ENCODE measurements around the gene G2E3. TPM values are rescaled to one million over a fixed set of nuclear protein-coding genes. Genes with fewer than 3 reads are reported as not detected.

G2E3 gene, protein sequence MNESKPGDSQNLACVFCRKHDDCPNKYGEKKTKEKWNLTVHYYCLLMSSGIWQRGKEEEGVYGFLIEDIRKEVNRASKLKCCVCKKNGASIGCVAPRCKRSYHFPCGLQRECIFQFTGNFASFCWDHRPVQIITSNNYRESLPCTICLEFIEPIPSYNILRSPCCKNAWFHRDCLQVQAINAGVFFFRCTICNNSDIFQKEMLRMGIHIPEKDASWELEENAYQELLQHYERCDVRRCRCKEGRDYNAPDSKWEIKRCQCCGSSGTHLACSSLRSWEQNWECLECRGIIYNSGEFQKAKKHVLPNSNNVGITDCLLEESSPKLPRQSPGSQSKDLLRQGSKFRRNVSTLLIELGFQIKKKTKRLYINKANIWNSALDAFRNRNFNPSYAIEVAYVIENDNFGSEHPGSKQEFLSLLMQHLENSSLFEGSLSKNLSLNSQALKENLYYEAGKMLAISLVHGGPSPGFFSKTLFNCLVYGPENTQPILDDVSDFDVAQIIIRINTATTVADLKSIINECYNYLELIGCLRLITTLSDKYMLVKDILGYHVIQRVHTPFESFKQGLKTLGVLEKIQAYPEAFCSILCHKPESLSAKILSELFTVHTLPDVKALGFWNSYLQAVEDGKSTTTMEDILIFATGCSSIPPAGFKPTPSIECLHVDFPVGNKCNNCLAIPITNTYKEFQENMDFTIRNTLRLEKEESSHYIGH
- 20.4 TPM for polyA plus RNA-seq

DNA sequence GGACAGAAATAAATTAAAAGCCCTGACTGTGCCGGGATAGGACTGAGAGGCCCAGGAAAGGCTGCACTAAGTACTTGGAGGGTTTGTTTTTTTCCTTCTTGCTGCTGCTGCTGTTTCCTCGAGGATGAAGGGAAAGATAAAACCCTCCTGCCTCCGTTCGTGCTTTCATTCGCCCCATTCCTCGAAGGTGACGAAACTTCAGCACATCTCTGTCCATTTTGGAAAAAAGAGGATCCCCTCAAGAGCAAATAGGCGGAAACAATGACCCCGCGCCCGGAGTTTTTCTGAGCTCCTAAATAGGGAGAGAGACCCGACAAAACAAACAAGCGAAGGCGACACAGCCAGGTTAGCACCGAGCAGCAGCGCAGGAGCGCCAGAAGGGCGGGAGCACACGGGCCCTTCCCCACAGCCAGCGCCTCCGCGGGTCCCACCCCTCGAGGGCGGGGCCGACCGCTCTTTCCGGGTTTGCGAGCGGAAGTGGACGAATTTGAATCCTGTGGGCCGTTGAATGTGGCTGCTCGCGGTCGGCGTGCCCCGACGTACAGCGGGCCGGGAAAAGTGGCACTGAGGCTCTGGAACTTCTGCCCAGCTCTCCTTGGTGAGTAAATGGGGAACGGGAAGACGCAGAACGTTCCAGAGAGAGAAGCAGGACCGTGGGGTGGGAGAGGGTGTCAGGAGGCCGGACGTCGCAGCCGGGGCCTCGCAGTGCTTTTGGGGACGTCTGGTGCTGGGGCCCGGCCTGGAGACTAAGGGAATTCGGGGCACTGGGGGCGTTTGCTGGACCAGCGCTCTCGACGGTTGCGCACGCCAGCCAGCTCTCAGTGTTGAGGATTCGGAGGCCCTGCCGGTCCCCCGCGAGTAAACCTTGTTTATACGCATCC lies at the start of gene G2E3:
G2E3 (plus strand) TSS at position 484 of the 881 bp plus-strand sequence. CDS start 21,922 bp downstream, outside the sequence.
- Mint-ChIP-seq H3K4me1 (peaks cover 21 to 31% (median 21%) of the 10 kb centered on the region in 3 donors), H3K4me3 (peak within 1 kb of the TSS; percentile 96 to 100 (median 100)), H3K9me3 (no peaks in the 10 kb centered on the region)

DNA sequence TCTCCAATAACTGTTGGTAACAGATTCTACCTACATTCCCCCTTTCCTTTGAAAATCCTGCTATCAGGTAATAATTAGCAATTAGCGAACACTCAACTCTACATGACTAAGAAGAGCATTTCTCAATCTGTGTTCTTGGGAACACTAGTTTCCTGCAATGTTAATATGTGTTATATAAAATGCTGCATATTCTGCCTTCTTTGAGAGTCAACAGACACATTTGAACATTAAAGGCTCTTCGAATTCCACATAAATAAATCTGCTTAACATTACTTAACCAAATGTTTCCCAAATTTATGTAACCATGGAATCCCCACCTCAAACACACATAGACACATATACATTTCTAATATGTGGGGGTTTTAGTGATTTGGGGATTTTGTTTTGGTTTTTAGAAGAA lies 41.2 kb upstream of the G2E3 start:
- H3K9me3 Mint-ChIP-seq = peaks cover 0 to under 1% (median 0%) of the 10 kb centered on the region in 3 donors
- peaks cover 6% of the 10 kb centered on the region for H3K27me3 Mint-ChIP-seq
- peaks cover 3 to 10% (median 4%) of the 10 kb centered on the region in 3 donors for H3K4me1 Mint-ChIP-seq
- H3K4me3 Mint-ChIP-seq = no peak overlapping the region
- H3K27ac Mint-ChIP-seq = no peak overlapping the region
- H3K36me3 Mint-ChIP-seq = no peaks in the 10 kb centered on the region

More for the DNA sequence above, at the start of gene G2E3:
- H3K36me3 Mint-ChIP-seq = no peaks in the 10 kb centered on the region
- no peaks in the 10 kb centered on the region for H3K27me3 Mint-ChIP-seq
- peak within 1 kb of the TSS; percentile 76 to 99 (median 98) for H3K27ac Mint-ChIP-seq

DNA sequence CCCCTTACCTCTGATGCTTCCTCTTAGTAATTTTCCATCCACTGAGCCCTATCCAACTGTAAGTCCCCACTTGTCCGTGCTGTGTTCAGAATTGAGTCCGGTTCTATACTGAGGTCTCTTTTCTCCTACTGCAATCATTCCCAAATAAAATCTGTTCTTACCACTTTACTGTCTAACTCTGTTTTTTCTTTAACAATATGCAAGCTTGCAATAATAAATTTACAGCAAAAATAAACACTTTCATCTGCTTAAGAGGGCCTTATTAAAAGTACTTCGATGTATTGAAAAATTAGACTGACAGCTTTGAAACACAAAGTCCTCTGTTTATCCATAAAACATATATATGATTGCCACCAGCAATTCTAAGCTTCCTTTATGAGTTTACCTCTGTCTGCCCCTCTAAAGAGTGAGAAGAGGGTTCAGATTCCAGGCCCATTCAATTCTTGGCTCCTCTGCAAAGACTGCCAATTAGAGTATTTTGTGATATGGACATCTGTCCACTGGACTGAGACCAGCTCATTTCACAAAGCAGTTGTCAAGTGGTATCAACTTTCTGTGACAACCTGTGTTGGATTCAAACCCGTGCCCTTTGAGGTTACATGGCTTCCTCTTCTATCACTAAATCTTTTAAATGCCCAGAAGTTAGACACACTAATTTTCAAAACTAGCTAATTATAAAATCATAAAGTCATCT lies 39.9 kb upstream of the G2E3 start:
- H3K36me3 Mint-ChIP-seq = no peaks in the 10 kb centered on the region
- H3K27ac Mint-ChIP-seq = no peak overlapping the region
- no peak overlapping the region for H3K4me3 Mint-ChIP-seq
- H3K4me1 Mint-ChIP-seq = peaks cover 3 to 10% (median 4%) of the 10 kb centered on the region in 3 donors
- peaks cover 6% of the 10 kb centered on the region for H3K27me3 Mint-ChIP-seq
- H3K9me3 Mint-ChIP-seq = no peaks in the 10 kb centered on the region

DNA sequence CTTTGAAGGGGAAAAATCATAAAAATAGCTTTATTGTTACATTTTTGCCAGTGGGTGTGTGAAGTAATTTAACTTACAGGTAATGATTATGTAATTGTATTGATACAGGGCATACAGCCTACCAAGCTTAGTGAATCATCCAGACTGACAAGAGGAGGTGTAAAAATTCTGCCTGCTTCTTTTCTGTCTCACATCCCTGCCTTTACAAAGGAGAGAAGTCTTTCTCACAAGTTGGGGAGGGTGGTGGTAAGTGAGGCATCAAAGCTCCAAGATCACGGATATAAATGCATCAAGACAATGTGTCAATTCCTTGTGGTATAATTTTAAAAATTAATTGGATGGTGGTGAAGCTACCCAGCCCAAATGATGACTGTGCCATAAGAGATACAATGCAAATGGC lies 39.0 kb upstream of the G2E3 start:
- peaks cover 3 to 10% (median 4%) of the 10 kb centered on the region in 3 donors for H3K4me1 Mint-ChIP-seq
- H3K36me3 Mint-ChIP-seq = no peaks in the 10 kb centered on the region
- no peaks in the 10 kb centered on the region for H3K9me3 Mint-ChIP-seq
- no peak overlapping the region for H3K4me3 Mint-ChIP-seq
- no peak overlapping the region for H3K27ac Mint-ChIP-seq
- peaks cover 6% of the 10 kb centered on the region for H3K27me3 Mint-ChIP-seq

DNA sequence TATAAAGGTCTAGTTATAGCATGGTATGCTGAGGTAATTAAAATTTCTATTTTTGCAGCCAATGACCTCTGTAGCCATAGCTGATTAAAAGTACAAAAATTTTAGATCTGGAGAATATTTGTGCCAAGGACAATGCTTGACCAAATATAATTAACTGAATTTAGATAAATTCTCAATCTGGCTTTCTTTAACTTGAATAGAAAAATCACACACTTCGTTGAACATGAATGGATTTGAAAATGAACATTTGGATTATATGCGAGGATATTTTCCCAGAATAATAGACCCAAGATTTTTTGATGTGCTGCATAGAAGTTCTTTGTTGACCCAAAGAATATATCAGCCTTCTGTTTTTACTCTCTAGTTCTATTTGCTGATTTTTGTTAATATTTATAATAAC lies 38.4 kb upstream of the G2E3 start:
- H3K4me3 Mint-ChIP-seq = no peak overlapping the region
- peaks cover 2% of the 10 kb centered on the region for H3K36me3 Mint-ChIP-seq
- peaks cover 5% of the 10 kb centered on the region for H3K27me3 Mint-ChIP-seq
- H3K9me3 Mint-ChIP-seq = no peaks in the 10 kb centered on the region
- H3K27ac Mint-ChIP-seq = no peak overlapping the region
- peaks cover 3 to 10% (median 4%) of the 10 kb centered on the region in 3 donors for H3K4me1 Mint-ChIP-seq

DNA sequence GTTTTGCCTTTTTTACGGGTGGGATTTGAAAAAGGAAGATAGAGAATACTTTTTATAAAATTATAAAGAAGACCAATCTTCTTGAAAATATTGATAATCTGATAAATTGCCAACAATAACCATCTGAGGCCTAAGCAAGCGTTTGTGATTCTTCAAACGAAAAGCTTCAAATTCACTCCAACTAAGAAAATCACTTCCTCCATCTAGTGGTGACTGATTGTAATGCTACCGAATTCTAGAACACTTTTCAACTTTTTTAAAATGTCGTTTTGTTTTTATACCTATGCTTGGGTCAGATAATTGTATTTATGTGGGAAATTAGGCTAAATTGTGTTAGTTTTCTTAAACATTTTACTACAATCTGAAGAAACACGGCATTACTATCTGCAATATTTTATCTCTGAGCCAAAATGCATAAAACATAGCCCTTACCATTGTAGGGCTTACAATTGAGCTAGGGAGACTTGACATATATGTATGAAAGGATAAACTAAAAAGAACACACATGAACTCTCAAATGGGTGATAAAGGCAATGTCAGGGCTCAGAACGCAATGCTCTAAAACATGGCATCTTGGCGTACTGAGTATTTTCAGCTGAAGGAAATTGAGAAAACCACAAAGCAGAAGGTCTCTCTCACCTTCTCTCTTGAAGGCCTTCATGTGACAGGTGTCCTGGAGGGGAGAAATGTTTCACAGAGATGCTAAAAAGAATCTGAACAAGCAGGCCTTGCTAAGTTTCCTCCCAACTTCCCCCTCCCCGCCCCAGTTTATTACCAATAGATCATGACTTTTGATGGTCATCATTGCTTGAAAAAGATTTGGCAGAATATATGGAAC lies 36.8 kb upstream of the G2E3 start:
- H3K4me1 Mint-ChIP-seq = peaks cover 3 to 10% (median 4%) of the 10 kb centered on the region in 3 donors
- H3K4me3 Mint-ChIP-seq = no peak overlapping the region
- peak overlapping the region in 1 of 3 donors; percentile 25 for H3K27ac Mint-ChIP-seq
- H3K36me3 Mint-ChIP-seq = peaks cover 2% of the 10 kb centered on the region
- no peaks in the 10 kb centered on the region for H3K27me3 Mint-ChIP-seq
- no peaks in the 10 kb centered on the region for H3K9me3 Mint-ChIP-seq

DNA sequence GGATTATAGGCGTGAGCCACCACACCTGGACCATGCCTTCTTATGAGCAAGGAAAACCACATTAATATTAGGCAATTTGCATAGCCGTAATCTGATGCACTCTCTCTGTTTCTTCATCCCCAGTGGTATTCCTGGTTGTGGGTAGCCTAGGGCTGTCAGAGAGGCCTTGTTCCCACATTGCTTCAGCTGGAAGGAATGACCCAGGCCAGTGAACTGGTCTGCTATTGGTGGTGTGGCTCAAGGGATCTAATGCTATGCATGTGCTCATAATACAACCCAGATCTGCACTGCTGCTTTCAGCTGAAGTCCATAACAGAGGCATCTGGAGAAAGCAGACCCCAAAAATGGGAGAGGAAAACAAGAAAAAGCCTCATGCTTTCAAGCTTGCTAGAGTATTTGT lies 33.1 kb upstream of the G2E3 start:
- H3K4me3 Mint-ChIP-seq = no peak overlapping the region
- no peaks in the 10 kb centered on the region for H3K27me3 Mint-ChIP-seq

DNA sequence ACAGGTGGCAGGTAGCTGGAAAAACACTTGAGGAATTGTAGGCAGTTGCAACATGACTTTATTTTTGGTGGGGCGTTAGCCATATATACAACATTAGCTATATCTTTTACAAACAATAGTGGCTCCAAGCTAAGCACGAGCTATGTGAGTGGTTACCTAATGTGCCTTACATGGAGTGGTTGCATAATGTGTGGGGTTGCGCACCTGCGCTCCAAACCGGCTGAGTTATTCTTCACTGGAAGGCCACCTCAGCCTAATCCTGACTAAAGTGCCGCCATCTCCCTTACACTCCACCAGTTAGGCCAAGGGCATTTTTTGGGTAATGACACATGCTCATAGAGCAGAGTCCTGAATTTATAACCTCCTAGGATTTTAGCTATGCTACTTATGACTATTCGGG lies 31.8 kb upstream of the G2E3 start:
- H3K4me3 Mint-ChIP-seq = no peak overlapping the region
- H3K9me3 Mint-ChIP-seq = peaks cover 0 to 2% (median 0%) of the 10 kb centered on the region in 3 donors
- H3K36me3 Mint-ChIP-seq = peaks cover 2% of the 10 kb centered on the region
- peaks cover under 1 to 5% (median 1%) of the 10 kb centered on the region in 3 donors for H3K4me1 Mint-ChIP-seq
- H3K27ac Mint-ChIP-seq = no peak overlapping the region
- no peaks in the 10 kb centered on the region for H3K27me3 Mint-ChIP-seq

More for the DNA sequence above, 33.1 kb upstream of the G2E3 start:
- peaks cover 0 to 2% (median 0%) of the 10 kb centered on the region in 3 donors for H3K9me3 Mint-ChIP-seq
- no peak overlapping the region for H3K27ac Mint-ChIP-seq
- peaks cover 2% of the 10 kb centered on the region for H3K36me3 Mint-ChIP-seq
- H3K4me1 Mint-ChIP-seq = peaks cover 3 to 10% (median 4%) of the 10 kb centered on the region in 3 donors

DNA sequence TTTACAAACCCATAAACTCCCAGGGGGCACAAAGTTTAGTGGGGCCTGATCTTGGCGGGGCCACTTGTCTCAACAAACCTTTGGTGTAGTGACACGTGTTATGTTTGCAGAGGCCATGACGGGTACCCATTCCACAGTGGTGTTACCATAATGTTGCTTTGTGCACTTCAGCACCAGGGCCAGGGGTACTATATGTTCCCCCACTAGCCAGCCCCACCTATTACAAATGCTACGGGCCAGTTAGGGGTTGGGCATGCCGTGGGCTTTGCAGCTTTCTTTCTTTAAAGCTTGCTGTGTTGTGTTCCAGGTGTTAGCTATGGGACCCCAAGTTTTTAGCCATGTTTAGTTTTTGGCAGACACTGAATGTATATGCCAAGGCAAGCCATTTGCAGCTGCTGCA lies 30.8 kb upstream of the G2E3 start:
- Mint-ChIP-seq H3K36me3 (peaks cover 2% of the 10 kb centered on the region), H3K27ac (no peak overlapping the region), H3K27me3 (no peaks in the 10 kb centered on the region), H3K9me3 (peaks cover 0 to 2% (median 0%) of the 10 kb centered on the region in 3 donors), H3K4me3 (no peak overlapping the region), H3K4me1 (no peaks in the 10 kb centered on the region)

DNA sequence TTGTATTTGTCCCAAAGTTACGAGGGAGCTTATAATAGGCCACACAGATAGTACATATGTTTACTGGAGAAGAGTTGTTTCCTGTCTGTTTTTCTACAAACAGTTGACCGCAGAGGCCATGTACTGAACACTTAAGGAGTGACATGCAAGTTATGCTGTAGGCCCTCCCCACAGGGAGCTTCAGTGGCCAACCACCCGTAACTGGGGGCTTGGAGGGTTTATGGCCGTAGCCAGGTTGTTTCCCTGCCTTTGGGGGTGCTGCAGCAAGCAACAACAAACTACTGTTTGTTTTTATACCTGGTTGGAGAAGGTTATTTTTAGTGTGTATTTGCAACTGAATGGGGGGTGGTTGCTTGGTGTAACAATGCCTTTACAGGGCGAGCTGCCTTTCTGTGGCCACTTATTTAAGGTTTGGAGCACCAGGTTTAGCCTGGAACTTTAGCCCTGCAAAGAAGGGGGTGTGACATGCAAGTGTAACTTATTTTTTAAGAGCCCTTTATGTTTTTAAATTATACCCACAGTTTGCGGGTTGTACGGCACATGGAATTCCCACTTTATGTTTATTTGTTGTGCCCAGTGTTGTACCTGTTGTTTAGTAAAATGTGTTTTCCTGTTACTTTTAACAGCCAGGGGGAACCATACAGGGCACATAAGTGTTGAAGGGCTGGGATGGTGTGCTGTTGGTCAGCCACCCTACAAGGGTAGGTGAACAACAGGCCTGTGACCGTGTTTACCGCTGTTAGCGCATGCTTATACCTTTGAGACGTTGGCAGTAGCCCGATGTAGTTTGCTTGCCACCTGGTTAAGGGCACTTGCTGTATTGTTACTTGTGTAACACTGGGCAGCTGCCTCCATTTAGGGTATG lies 29.9 kb upstream of the G2E3 start:
- Mint-ChIP-seq H3K4me1 (no peaks in the 10 kb centered on the region), H3K4me3 (no peak overlapping the region), H3K9me3 (peaks cover 0 to 2% (median 0%) of the 10 kb centered on the region in 3 donors), H3K36me3 (peaks cover 2% of the 10 kb centered on the region), H3K27me3 (no peaks in the 10 kb centered on the region), H3K27ac (no peak overlapping the region)

DNA sequence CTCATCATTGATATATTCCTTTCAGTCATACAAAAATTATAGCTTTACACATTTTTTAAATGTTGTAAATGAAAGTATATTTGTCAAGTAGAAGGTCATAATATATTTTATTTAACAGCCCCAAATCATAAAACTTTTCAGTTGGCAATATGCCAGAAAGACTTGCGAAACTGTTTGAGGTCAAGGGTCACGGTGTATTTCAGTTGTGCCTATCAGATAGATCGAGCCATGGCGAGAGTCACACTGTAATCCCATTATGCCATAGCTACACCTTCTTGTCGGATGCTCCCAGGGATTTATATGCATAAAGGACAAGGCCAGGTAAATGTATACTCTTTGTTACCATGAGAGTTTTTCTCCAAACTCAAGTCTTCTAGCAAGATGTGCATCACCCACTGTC lies 26.7 kb upstream of the G2E3 start:
- H3K27me3 Mint-ChIP-seq = peaks cover 2% of the 10 kb centered on the region
- H3K27ac Mint-ChIP-seq = no peak overlapping the region
- H3K4me1 Mint-ChIP-seq = no peaks in the 10 kb centered on the region
- H3K4me3 Mint-ChIP-seq = no peak overlapping the region
- peaks cover 0 to 1% (median 0%) of the 10 kb centered on the region in 3 donors for H3K9me3 Mint-ChIP-seq
- H3K36me3 Mint-ChIP-seq = no peaks in the 10 kb centered on the region

DNA sequence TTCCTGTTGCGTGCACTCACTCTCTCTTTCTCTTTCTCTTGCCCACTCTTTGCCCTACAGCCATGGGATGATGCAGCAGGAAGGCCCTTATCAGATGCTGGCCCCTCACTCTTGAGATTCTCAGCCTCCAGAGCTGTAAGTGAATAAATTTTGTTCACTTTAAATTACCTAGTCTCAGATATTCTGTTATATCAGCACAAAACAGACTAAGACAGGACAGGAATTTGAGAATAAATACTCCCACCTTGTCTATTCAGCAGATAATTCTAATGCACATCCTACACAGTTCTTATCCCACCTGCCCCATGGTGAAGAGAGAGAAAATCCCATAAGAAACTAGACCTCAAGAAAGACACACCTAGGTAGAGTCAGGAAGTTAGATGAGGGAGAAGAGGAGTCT lies 25.8 kb upstream of the G2E3 start:
- Mint-ChIP-seq H3K27me3 (peaks cover 6% of the 10 kb centered on the region), H3K27ac (peak overlapping the region in 1 of 3 donors; percentile 90), H3K4me1 (no peaks in the 10 kb centered on the region), H3K36me3 (no peaks in the 10 kb centered on the region), H3K4me3 (no peak overlapping the region), H3K9me3 (no peaks in the 10 kb centered on the region)

DNA sequence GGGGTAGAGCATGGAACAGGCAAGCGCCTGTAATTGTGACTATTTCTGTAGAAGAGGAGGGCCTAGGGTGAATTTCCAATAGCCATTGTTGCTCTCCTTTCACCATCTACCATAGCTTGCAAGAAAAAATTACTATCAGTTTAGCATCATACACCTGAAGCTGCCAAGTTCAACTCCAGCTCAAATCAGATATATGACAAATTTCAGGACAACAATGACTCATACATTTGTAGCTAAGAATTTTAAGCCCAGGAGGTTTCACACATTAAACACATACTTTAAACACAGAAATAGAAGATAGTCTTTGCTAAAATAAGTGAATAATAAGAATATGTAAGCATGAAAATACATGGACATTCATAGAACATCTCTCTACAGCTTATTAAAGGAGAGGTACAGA lies 17.6 kb upstream of the G2E3 start:
- no peak overlapping the region for H3K27ac Mint-ChIP-seq
- no peaks in the 10 kb centered on the region for H3K36me3 Mint-ChIP-seq
- H3K4me3 Mint-ChIP-seq = no peak overlapping the region
- H3K4me1 Mint-ChIP-seq = no peaks in the 10 kb centered on the region
- H3K27me3 Mint-ChIP-seq = peaks cover 8% of the 10 kb centered on the region
- no peaks in the 10 kb centered on the region for H3K9me3 Mint-ChIP-seq
